ENCODE results near the gene COX7A2L.

COX7A2L gene

DNA sequence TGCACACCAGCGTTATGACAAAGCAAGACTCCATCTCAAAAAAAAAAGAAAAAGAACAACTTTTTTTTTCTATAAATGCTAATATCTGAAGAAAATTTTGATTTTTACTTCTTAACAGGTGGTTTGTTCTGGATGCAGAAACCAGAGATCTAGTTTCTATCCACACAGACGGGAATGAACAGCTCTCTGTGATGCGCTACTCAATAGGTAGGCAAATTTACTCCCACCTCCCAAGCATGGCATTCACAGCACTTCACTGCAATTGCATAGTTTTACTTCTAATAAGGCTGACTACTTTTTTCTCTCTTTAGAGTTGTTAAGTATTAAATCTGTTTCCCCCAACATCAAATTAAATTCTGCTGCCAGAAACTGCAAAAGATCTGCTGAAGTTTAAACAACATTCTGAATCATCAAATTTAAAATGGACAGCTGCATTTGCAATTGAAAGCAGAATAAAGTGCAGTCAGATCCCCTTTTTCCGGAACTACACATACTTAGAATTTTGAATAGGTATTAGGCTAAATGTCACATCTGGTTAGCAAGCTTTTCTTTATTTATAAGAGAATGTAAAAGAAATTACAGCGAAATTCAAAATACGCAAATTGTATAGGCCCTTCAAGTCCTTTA lies 45.1 kb downstream of the COX7A2L start:
- no peak for DNase-seq

DNA sequence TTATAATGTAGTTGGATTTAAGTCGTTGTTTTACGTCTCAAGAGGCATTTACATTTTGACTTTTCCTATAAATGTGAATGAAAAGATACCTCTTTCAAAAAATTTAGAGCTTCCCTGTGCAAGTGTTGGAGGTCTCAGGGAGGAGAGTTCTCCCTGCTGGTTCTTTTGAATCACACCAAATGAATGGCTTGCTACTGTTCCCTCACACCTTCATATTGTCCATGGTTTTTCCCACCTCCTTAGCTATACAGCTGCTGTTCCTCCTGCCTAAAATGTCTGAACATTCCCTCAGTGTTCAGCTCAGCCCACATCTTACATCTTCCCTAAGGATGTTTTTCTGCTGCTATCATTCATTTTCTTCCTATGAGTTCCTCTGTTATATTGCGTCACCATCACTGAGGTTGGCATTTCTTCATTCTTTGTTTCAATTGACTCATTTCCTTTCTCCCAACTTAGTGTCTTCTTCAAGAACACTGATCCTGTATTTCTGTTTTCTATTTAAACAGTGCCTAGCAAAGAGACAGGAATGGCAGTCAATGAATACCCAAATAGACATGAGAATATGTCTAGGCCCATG lies 46.0 kb downstream of the COX7A2L start:
- DNase-seq, result peak; percentile 37 to 79

DNA sequence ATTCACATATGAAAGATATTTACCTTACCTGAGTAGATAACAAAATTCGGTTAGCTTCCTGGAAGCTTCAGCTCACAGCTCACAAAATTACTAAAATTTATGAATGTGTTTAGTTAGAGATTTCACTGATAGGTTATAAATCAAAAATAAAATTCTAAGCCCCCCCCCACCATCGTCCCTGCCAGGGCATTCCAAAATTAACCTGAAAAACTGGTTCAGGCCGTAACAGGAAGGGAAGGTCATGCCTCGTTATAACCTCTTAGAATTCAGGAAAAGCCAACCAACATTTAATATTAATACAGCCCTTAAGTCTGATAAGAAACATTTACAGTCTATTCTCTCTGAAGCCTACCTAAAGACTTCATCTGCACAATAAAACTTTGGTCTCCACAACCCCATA lies 48.9 kb downstream of the COX7A2L start:
- DNase-seq, result no peak

DNA sequence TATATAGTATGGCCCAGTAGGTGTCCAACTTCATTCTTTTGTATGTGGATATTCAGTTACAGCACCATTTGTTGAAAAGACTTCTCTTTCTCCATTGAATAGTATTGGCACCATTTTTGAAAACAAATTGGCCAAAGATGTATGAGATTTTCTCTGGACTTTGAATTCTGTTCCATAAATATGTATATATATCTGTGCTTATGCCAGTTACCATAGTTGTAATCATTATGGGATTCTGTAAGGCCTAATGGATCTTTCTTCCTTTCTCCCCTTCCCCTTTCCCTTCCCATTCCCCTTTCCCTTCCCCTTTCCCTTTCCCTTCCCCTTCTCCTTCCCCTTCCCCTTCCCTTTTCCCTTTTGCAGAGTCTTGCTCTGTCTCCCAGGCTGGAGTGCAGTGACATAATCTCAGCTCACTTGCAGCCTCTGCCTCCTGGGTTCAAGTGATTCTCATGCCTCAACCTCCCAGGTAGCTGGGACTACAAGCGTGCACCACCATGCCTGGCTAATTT lies 51.0 kb downstream of the COX7A2L start:
- no peak for DNase-seq

DNA sequence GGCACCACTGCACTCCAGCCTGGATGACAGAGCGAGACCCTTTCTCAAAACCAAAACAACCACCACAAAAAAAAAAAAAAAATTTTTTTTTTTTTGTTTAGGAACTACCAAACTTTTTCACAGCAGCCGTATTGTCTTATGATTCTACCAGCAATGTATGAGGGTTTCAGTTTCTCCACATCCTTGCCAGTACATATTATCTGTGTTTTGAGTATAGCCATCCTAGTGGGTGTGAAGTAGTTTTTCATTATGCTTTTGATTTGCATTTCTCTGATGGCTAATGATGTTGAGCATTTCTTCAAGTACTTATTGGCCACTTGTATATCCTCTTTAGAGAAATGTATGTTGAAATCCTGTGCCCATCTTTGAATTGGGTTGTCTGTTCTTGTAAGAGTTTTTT lies 51.7 kb downstream of the COX7A2L start:
- no peak for DNase-seq

DNA sequence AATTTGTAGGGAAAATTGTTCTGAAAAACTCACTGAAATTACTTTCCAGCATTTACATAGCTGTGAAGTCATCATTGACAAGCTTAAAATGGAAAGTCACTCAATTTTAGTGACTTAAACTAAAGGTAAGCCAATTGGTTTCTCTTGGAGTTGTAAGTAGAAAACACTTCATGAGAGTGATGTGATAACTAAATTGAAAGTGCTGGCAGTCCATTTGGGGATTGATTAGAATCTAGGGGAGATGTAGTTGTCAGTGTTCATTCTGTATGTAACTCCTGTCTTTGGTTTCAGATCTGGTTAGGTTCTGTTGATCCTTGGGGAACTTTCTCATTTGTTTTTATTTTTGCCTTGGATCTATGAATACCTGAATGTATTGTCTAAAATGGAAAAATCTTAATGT lies 53.8 kb downstream of the COX7A2L start:
- no peak for DNase-seq

DNA sequence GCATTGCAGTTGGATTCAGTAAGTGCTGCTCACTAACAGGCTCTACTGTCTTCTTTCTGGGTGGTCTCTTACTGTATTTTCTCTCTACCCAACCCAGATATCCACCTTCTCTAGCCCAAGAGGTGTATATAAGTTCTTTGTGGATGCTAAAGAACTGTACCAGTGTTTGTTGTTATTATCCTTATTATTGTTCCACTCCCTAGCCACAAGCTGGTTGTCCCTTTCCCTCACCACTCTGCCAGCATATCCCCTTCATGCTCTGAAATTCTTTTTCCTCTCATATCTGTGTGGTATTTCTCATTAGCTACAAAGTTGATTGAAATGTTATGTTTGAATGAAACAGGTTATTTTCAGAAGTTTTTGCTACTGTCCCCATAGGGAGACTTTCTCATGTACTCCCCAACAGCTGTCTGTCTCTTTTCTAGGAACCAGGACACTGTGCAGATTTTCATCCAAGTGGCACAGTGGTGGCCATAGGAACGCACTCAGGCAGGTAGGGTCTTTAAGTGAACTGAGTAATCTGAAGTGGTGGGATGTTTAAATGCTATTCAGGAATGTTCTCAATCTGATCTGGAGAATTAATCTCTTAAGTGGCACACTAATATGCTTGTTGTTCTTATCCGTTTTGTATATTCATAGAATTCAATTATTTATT lies 56.8 kb downstream of the COX7A2L start:
- DNase-seq, result no peak

DNA sequence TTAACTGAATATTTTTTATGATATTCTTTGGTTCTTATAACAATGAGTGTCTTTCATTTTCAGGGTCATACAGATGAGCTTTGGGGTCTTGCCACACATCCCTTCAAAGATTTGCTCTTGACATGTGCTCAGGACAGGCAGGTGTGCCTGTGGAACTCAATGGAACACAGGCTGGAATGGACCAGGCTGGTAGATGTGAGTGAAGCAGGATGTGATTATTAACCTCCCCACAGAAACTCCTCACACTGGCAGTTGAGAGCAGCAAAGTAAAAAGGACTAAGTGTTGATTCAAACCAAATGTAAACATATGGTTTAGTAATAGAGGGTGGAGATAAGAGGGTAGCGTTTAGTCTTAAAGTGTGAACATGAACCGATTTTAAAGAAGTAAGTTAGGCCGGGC lies 57.8 kb downstream of the COX7A2L start:
- no peak for DNase-seq

DNA sequence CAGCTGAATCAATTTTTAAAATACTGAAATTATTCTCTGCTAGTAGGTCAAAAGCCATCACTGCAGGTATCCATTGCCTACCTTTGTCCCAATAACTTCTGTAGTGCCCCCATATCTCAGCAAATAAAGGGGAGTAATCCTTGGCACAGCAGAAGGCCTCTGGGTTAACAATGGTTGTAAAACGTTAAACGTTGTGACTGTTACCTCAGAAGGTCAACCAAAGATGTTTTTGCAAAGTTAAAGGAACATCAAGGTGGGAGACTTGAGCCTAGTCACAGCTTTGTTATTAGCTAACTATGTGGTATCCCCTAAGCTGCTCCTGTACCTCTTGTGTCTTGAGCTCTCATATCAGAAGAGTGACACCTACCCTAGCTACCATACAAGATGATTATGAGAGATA lies 60.5 kb downstream of the COX7A2L start:
- no peak for DNase-seq

Data from inflammatory macrophage (primary cell).